ENCODE measurements around the gene OR5AU1. TPM values are rescaled to one million over a fixed set of nuclear protein-coding genes. Genes with fewer than 3 reads are reported as not detected.

The OR5AU1 gene
- total and polyA plus RNA-seq, 2 of the 13 experiments (the other 11 are each of a cell fraction or from before 2014, with no cell fraction given), result not detected

- no peak for TF ChIP-seq PHF8 (CRISPR knock-in tag; IDR thresholded peaks at IDR 0.05)
- TF ChIP-seq ZBTB33 (CRISPR knock-in tag; IDR thresholded peaks at IDR 0.05), result no peak
- TF ChIP-seq NFRKB (IDR thresholded peaks at IDR 0.05), result no peak
- no peak for TF ChIP-seq NPAS2 (CRISPR knock-in tag; IDR thresholded peaks at IDR 0.05; ENCODE audit: borderline replicate concordance)
- TF ChIP-seq ZNF841 (CRISPR knock-in tag; IDR thresholded peaks at IDR 0.05; ENCODE audit: borderline replicate concordance), result no peak
- TF ChIP-seq BCL6 (CRISPR knock-in tag; IDR thresholded peaks at IDR 0.05), result peak; percentile 24; the same call in 1 of the 2 replicates
- no peak for TF ChIP-seq ZGPAT (CRISPR knock-in tag; IDR thresholded peaks at IDR 0.05)
- TF ChIP-seq SRSF9 (IDR thresholded peaks at IDR 0.05; ENCODE audit: borderline replicate concordance, insufficient read depth, low read depth, low read length, poor library complexity, severe bottlenecking), result no peak
- no peak for TF ChIP-seq ZNF720 (CRISPR knock-in tag; IDR thresholded peaks at IDR 0.05)
- TF ChIP-seq ZNF362 (CRISPR knock-in tag; IDR thresholded peaks at IDR 0.05; ENCODE audit: borderline replicate concordance), result no peak
- 0 out of 2 replicates have a peak, but pooled peaks have one; percentile 49 for TF ChIP-seq EED (CRISPR knock-in tag; IDR thresholded peaks at IDR 0.05)
- no peak for TF ChIP-seq ZNF24 (IDR thresholded peaks at IDR 0.05)
- TF ChIP-seq ZNF75D (CRISPR knock-in tag; IDR thresholded peaks at IDR 0.05; ENCODE audit: borderline replicate concordance), result no peak
- no peak for TF ChIP-seq RBFOX2 (IDR thresholded peaks at IDR 0.05; ENCODE audit: low read depth, low read length)
- no peak for TF ChIP-seq GMEB1 (CRISPR knock-in tag; IDR thresholded peaks at IDR 0.05; ENCODE audit: borderline replicate concordance)
- 0 out of 2 replicates have a peak, but pooled peaks have one; percentile 71 for TF ChIP-seq XBP1 (CRISPR knock-in tag; IDR thresholded peaks at IDR 0.05)
- TF ChIP-seq ZNF781 (CRISPR knock-in tag; IDR thresholded peaks at IDR 0.05; ENCODE audit: borderline replicate concordance, not compliant biosample characterization), result peak; percentile 29
- no peak for TF ChIP-seq ZNF572 (CRISPR knock-in tag; IDR thresholded peaks at IDR 0.05)
- peak; percentile 27; the same call in 1 of the 2 replicates for TF ChIP-seq ZFP82 (CRISPR knock-in tag; IDR thresholded peaks at IDR 0.05; ENCODE audit: borderline replicate concordance)
- TF ChIP-seq MAX (IDR thresholded peaks at IDR 0.05), result peak; percentile 29; the same call in 1 of the 2 replicates
- TF ChIP-seq ZNF672 (CRISPR knock-in tag; IDR thresholded peaks at IDR 0.05), result no peak
Measured at GRCh38 chr14:21203470-21204166, 47.8 kb upstream of the OR5AU1 start (continued).
